IPS DF 19.7 (cell line): Measurements from ENCODE around the gene HHATL.

Source experiments
- DNase-seq: peaks from one replicate; pipeline ENCODE4 v3.0.0-alpha.2; 2013; ENCODE audit warnings: low read depth, low spot score

The HHATL gene

GRCh38 chr3:42712688-42713372 lies 10.2 kb upstream of the HHATL start:
- no peak for DNase-seq

- DNase-seq = no peak
Measured at GRCh38 chr3:42712344-42712648, 9.7 kb upstream of the HHATL start.

GRCh38 chr3:42711491-42712343 lies 9.1 kb upstream of the HHATL start:
- no peak for DNase-seq

- DNase-seq = no peak
Measured at GRCh38 chr3:42710323-42711021, 7.9 kb upstream of the HHATL start.

- no peak for DNase-seq
Measured at GRCh38 chr3:42709621-42710020, 7.0 kb upstream of the HHATL start.

- no peak for DNase-seq
Measured at GRCh38 chr3:42708611-42709151, 6.1 kb upstream of the HHATL start.

- DNase-seq = no peak
Measured at GRCh38 chr3:42707620-42708355, 5.2 kb upstream of the HHATL start.

GRCh38 chr3:42706721-42707619 lies 4.4 kb upstream of the HHATL start:
- DNase-seq = no peak

- no peak for DNase-seq
Measured at GRCh38 chr3:42705962-42706585, 3.5 kb upstream of the HHATL start.

GRCh38 chr3:42705058-42705767 lies 2.6 kb upstream of the HHATL start:
- DNase-seq = no peak

- no peak for DNase-seq
Measured at GRCh38 chr3:42704136-42704841, 1.7 kb upstream of the HHATL start.

GRCh38 chr3:42703695-42704025 lies 1.1 kb upstream of the HHATL start:
- DNase-seq = no peak

GRCh38 chr3:42702982-42703694 lies 540 bp upstream of the HHATL start:
- DNase-seq = no peak

- no peak for DNase-seq
Measured at GRCh38 chr3:42701371-42702065, 1.1 kb downstream of the HHATL start.

GRCh38 chr3:42700366-42701288 lies 2.0 kb downstream of the HHATL start:
- no peak for DNase-seq

- DNase-seq = no peak
Measured at GRCh38 chr3:42699511-42699971, 3.1 kb downstream of the HHATL start.

GRCh38 chr3:42698911-42699230 lies 3.7 kb downstream of the HHATL start:
- DNase-seq = no peak
